H9 (cell line): Measurements from ENCODE around the gene ITCH. TPM values are rescaled to one million over a fixed set of nuclear protein-coding genes. Genes with fewer than 3 reads are reported as not detected.

Experiments
- DNase-seq: peaks from one replicate; pipeline ENCODE4 v3.0.0-alpha.2; 2017
- H2AFZ ChIP-seq: one replicate; pipeline ENCODE4 v1.6.1; 2013; ENCODE audit warnings: mild to moderate bottlenecking, low read length, control low read depth, moderate library complexity
- H2AK5ac ChIP-seq: 2 replicates; pipeline ENCODE4 v1.6.1; 2013; ENCODE audit warnings: low read length, control low read depth, mixed read lengths; ENCODE audit not compliant: insufficient read length
- H2BK120ac ChIP-seq: one replicate; pipeline ENCODE4 v1.6.1; 2013; ENCODE audit warnings: low read depth, mild to moderate bottlenecking, low read length, control low read depth, inconsistent platforms; ENCODE audit not compliant: poor library complexity, severe bottlenecking
- H2BK12ac ChIP-seq: 2 replicates; pipeline ENCODE4 v1.6.1; 2013; ENCODE audit warnings: low read length, control low read depth, mixed read lengths, low read depth; ENCODE audit not compliant: insufficient read length
- H2BK15ac ChIP-seq: 2 replicates; pipeline ENCODE4 v1.6.1; 2013; ENCODE audit warnings: low read depth, low read length, control low read depth
- H2BK20ac ChIP-seq: one replicate; pipeline ENCODE4 v1.6.1; 2013; ENCODE audit warnings: low read depth, mild to moderate bottlenecking, low read length, control low read depth, inconsistent platforms; ENCODE audit not compliant: poor library complexity, severe bottlenecking
- H2BK5ac ChIP-seq: 2 replicates; pipeline ENCODE4 v1.6.1; 2013; ENCODE audit warnings: low read length, control low read depth, mixed read lengths; ENCODE audit not compliant: insufficient read length
- H3K14ac ChIP-seq: 2 replicates; pipeline ENCODE4 v1.6.1; 2013; ENCODE audit warnings: low read length, control low read depth; ENCODE audit not compliant: insufficient read depth
- H3K18ac ChIP-seq: 2 replicates; pipeline ENCODE4 v1.6.1; 2013; ENCODE audit warnings: low read depth, mild to moderate bottlenecking, mixed read lengths, low read length, control low read depth; ENCODE audit not compliant: insufficient read length
- H3K23ac ChIP-seq: 2 replicates; pipeline ENCODE4 v1.6.1; 2013; ENCODE audit warnings: low read length, control low read depth, mixed read lengths, low read depth; ENCODE audit not compliant: insufficient read length
- H3K23me2 ChIP-seq: 2 replicates; pipeline ENCODE4 v1.6.1; 2013; ENCODE audit warnings: low read depth, mild to moderate bottlenecking, mixed read lengths, low read length, control low read depth; ENCODE audit not compliant: insufficient read length, poor library complexity, severe bottlenecking
- H3K27ac ChIP-seq: 2 replicates; pipeline ENCODE4 v1.5.1; 2013; ENCODE audit warnings: low read length, control low read depth, mixed read lengths, low read depth; ENCODE audit not compliant: insufficient read length
- H3K27me3 ChIP-seq: 2 replicates; pipeline ENCODE4 v1.6.1; 2013; ENCODE audit warnings: low read length, control low read depth, inconsistent platforms; ENCODE audit not compliant: insufficient read depth
- H3K4ac ChIP-seq: 2 replicates; pipeline ENCODE4 v1.6.1; 2013; ENCODE audit warnings: low read depth, mild to moderate bottlenecking, control low read depth, inconsistent platforms, low read length, moderate library complexity
- H3K4me1 ChIP-seq: 2 replicates; pipeline ENCODE4 v1.6.1; 2013; ENCODE audit warnings: low read length, control low read depth, inconsistent platforms; ENCODE audit not compliant: insufficient read depth
- H3K4me2 ChIP-seq: 2 replicates; pipeline ENCODE4 v1.6.1; 2013; ENCODE audit warnings: low read length, control low read depth, mixed read lengths; ENCODE audit not compliant: insufficient read length, insufficient read depth
- H3K56ac ChIP-seq: 2 replicates; pipeline ENCODE4 v1.6.1; 2013; ENCODE audit warnings: low read depth, mild to moderate bottlenecking, mixed read lengths, low read length, control low read depth; ENCODE audit not compliant: insufficient read length
- H3K79me1 ChIP-seq: 2 replicates; pipeline ENCODE4 v1.6.1; 2013; ENCODE audit warnings: low read depth, mild to moderate bottlenecking, moderate library complexity, low read length, control low read depth, inconsistent platforms; ENCODE audit not compliant: insufficient read depth, poor library complexity, severe bottlenecking
- H3K79me2 ChIP-seq: 2 replicates; pipeline ENCODE4 v1.6.1; 2013; ENCODE audit warnings: low read length, control low read depth, inconsistent platforms; ENCODE audit not compliant: insufficient read depth
- H3K9ac ChIP-seq: 2 replicates; pipeline ENCODE4 v1.6.1; 2013; ENCODE audit warnings: low read length, control low read depth, mixed read lengths; ENCODE audit not compliant: insufficient read length; ENCODE audit errors: extremely low read depth
- H3K9me3 ChIP-seq: one replicate; pipeline ENCODE4 v1.6.1; 2013; ENCODE audit warnings: low read depth, low read length, inconsistent platforms; ENCODE audit not compliant: control insufficient read depth
- H3T11ph ChIP-seq: one replicate; pipeline ENCODE4 v1.6.1; 2013; ENCODE audit warnings: mild to moderate bottlenecking, low read length, control low read depth, inconsistent platforms
- H4K20me1 ChIP-seq: one replicate; pipeline ENCODE4 v1.6.1; 2013; ENCODE audit not compliant: control insufficient read depth, insufficient read length, insufficient read depth
- H4K5ac ChIP-seq: 2 replicates; pipeline ENCODE4 v1.6.1; 2013; ENCODE audit warnings: low read depth, mild to moderate bottlenecking, mixed read lengths, low read length, control low read depth; ENCODE audit not compliant: insufficient read length
- H4K8ac ChIP-seq: replicated peaks from 2 replicates; pipeline ENCODE4 v1.6.1; 2013; ENCODE audit warnings: low read length, control low read depth, mixed read lengths, low read depth; ENCODE audit not compliant: insufficient read length
- H4K91ac ChIP-seq: 2 replicates; pipeline ENCODE4 v1.6.1; 2013; ENCODE audit warnings: low read depth, mild to moderate bottlenecking, moderate library complexity, mixed read lengths, low read length, control low read depth; ENCODE audit not compliant: insufficient read length
- H3K27ac Mint-ChIP-seq, 3 experiments: 2 replicates in 2 of 3; 3 replicates in 1 of 3; pipeline ENCODE4 v1.8.0; 2020 to 2021; ENCODE audit warnings: mixed read lengths in 3 of 3, mild to moderate bottlenecking in 1 of 3, moderate library complexity in 1 of 3
- H3K27me3 Mint-ChIP-seq: 2 replicates; pipeline ENCODE4 v1.8.0; 2021; ENCODE audit warnings: low read depth, mild to moderate bottlenecking, moderate library complexity, mixed read lengths
- H3K36me3 Mint-ChIP-seq, 3 experiments: 2 replicates in 2 of 3; 3 replicates in 1 of 3; pipeline ENCODE4 v1.8.0; 2020 to 2021; ENCODE audit warnings: low read depth in 3 of 3, mixed read lengths in 3 of 3; ENCODE audit not compliant: insufficient read depth in 1 of 3
- H3K4me1 Mint-ChIP-seq, 2 experiments: 2 replicates each; pipeline ENCODE4 v1.8.0; 2020; ENCODE audit warnings: mixed read lengths in 2 of 2
- H3K4me3 Mint-ChIP-seq, 2 experiments: 2 replicates in 1 of 2; 3 replicates in 1 of 2; pipeline ENCODE4 v1.8.0; 2020 to 2021; ENCODE audit warnings: mild to moderate bottlenecking in 2 of 2, mixed read lengths in 2 of 2, moderate library complexity in 1 of 2
- H3K9me3 Mint-ChIP-seq, 2 experiments: 2 replicates in 1 of 2; 3 replicates in 1 of 2; pipeline ENCODE4 v1.8.0; 2020; ENCODE audit warnings: mild to moderate bottlenecking in 2 of 2, mixed read lengths in 2 of 2, moderate library complexity in 1 of 2
- WGBS: extraction: QIAGEN DNeasy Blood & Tissue Kit; methylation state at CpG from one replicate; pipeline ENCODE4 v1.1.7; 2013; ENCODE audit warnings: missing lambda C conversion rate, low lambda C conversion rate, mixed read lengths; ENCODE audit not compliant: insufficient read length; ENCODE audit errors: extremely low coverage; 5-methylcytosine and 5-hydroxymethylcytosine counted together
- total RNA-seq: library from RNA; stranded (reverse); gene quantifications from 2 replicates; pipeline ENCODE4 v1.2.1, GENCODE V29; 2021
- TF ChIP-seq, protein P1 (sequence below): fragments of 200-600 bp; sonication (generic); conservative IDR thresholded peaks from 3 replicates; pipeline ENCODE4 v1.8.0; 2021; ENCODE audit warnings: antibody characterized with exemption, mild to moderate bottlenecking

ITCH gene
- total RNA-seq, 1 experiment from 2014 or later: 55.9 TPM

DNA sequence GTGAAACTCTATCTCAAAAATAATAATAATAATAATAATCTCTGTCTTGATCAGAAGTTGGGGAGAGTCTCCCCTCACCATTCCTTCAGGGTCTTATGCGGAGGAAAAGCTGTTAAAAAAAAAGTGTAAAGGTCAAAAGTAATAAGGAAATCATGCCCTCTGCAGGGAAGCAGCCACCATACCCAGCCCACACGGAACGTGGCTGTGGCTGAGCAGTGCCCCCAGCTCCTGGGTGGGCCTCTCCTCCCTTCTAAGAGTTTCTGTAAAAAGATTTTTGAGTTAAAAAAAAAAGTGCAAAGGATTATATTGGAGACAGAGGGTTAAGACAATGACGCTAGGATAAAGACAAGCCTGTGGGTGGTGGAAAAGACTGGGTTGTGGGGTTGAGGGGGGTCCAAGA, 29.3 kb upstream of the ITCH start:
- H3K4me3 Mint-ChIP-seq: no peak overlapping the region
- H3K4me1 Mint-ChIP-seq: peaks cover 10 to 23% of the 10 kb centered on the region in 2 experiments
- H4K5ac ChIP-seq: no peak overlapping the region
- no peaks in the 10 kb centered on the region for H3K79me1 ChIP-seq
- H3K27ac Mint-ChIP-seq: peak overlapping the region in 1 of 3 experiments; percentile 55; a peak in 1 of 7 replicates
- H2AFZ ChIP-seq: no peak overlapping the region
- no peaks in the 10 kb centered on the region for H3K36me3 Mint-ChIP-seq
- no peak overlapping the region for H3K56ac ChIP-seq
- no CpG with 5 or more reads among the region's 4 CpGs for WGBS
- H4K91ac ChIP-seq: no peak overlapping the region
- no peak for DNase-seq
- no peaks in the 10 kb centered on the region for H3K9me3 ChIP-seq
- H3K23ac ChIP-seq: no peak overlapping the region
- no peak overlapping the region for H2BK5ac ChIP-seq
- H3K79me2 ChIP-seq: no peaks in the 10 kb centered on the region
- H2BK120ac ChIP-seq: no peak overlapping the region
- H3K27me3 Mint-ChIP-seq: no peaks in the 10 kb centered on the region
- H3K9me3 Mint-ChIP-seq: no peaks in the 10 kb centered on the region
- H3K27me3 ChIP-seq: no peaks in the 10 kb centered on the region
- no peak overlapping the region for H3K9ac ChIP-seq
- no peak overlapping the region for H3K4me2 ChIP-seq
- no peak overlapping the region for H2BK12ac ChIP-seq
- no peak overlapping the region for H3K14ac ChIP-seq
- TF ChIP-seq, protein P1, sequence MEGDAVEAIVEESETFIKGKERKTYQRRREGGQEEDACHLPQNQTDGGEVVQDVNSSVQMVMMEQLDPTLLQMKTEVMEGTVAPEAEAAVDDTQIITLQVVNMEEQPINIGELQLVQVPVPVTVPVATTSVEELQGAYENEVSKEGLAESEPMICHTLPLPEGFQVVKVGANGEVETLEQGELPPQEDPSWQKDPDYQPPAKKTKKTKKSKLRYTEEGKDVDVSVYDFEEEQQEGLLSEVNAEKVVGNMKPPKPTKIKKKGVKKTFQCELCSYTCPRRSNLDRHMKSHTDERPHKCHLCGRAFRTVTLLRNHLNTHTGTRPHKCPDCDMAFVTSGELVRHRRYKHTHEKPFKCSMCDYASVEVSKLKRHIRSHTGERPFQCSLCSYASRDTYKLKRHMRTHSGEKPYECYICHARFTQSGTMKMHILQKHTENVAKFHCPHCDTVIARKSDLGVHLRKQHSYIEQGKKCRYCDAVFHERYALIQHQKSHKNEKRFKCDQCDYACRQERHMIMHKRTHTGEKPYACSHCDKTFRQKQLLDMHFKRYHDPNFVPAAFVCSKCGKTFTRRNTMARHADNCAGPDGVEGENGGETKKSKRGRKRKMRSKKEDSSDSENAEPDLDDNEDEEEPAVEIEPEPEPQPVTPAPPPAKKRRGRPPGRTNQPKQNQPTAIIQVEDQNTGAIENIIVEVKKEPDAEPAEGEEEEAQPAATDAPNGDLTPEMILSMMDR: no peak
- H4K8ac ChIP-seq: no peak overlapping the region
- no peak overlapping the region for H2AK5ac ChIP-seq
- no peaks in the 10 kb centered on the region for H3K4me1 ChIP-seq
- H2BK15ac ChIP-seq: no peak overlapping the region
- H3K4ac ChIP-seq: no peak overlapping the region
- no peaks in the 10 kb centered on the region for H4K20me1 ChIP-seq
- H3K18ac ChIP-seq: no peak overlapping the region
- H2BK20ac ChIP-seq: no peak overlapping the region
- no peaks in the 10 kb centered on the region for H3K23me2 ChIP-seq
- H3T11ph ChIP-seq: no peak overlapping the region
- H3K27ac ChIP-seq: no peak overlapping the region
